Effector memory CD8-positive, alpha-beta T cell (primary cell): ENCODE data around the gene GGT7.
"Not testable (repeated sequence)": the region's sequence is repeated elsewhere in the genome, so short reads cannot be mapped to it uniquely, and the experiment has no call there.

Source experiments
- ATAC-seq: fragments of 150-1000 bp; cut with Tn5 transposase; replicated peaks from 2 replicates; pipeline ENCODE4 v1.10.0; 2021; ENCODE audit warnings: mild to moderate bottlenecking, moderate library complexity
- DNase-seq, 3 experiments: peaks; one replicate each; pipeline ENCODE4 v3.0.0; 2021
- H3K27ac Mint-ChIP-seq, 2 donors: one replicate each; pipeline ENCODE4 v1.8.0; 2022; ENCODE audit warnings: mild to moderate bottlenecking in 2 of 2, mixed read lengths in 2 of 2, moderate library complexity in 2 of 2
- H3K27me3 Mint-ChIP-seq, 2 donors: one replicate each; pipeline ENCODE4 v1.8.0; 2022; ENCODE audit warnings: mixed read lengths in 2 of 2
- H3K36me3 Mint-ChIP-seq: one replicate; pipeline ENCODE4 v1.8.0; 2022; ENCODE audit warnings: mild to moderate bottlenecking, moderate library complexity, mixed read lengths; ENCODE audit not compliant: insufficient read depth
- H3K4me1 Mint-ChIP-seq, 2 donors: one replicate each; pipeline ENCODE4 v1.8.0; 2022; ENCODE audit warnings: low read depth in 2 of 2, mixed read lengths in 2 of 2
- H3K4me3 Mint-ChIP-seq, 2 donors: one replicate each; pipeline ENCODE4 v1.8.0; 2022; ENCODE audit warnings: mild to moderate bottlenecking in 2 of 2, mixed read lengths in 2 of 2, moderate library complexity in 2 of 2
- H3K9me3 Mint-ChIP-seq, 2 donors: one replicate each; pipeline ENCODE4 v1.8.0; 2022; ENCODE audit warnings: mixed read lengths in 2 of 2

The GGT7 gene

GRCh38 chr20:34894723-34895122 is 22.1 kb upstream of the GGT7 start:
- H3K27ac Mint-ChIP-seq, result no peak overlapping the region
- ATAC-seq, result no peak
- H3K9me3 Mint-ChIP-seq, result no peaks in the 10 kb centered on the region
- no peaks in the 10 kb centered on the region for H3K27me3 Mint-ChIP-seq
- no peaks in the 10 kb centered on the region for H3K36me3 Mint-ChIP-seq
- no peak for DNase-seq
- H3K4me3 Mint-ChIP-seq, result no peak overlapping the region
- H3K4me1 Mint-ChIP-seq, result no peaks in the 10 kb centered on the region

GRCh38 chr20:34892671-34893070 is 20.0 kb upstream of the GGT7 start:
- no peak overlapping the region for H3K4me3 Mint-ChIP-seq
- no peaks in the 10 kb centered on the region for H3K4me1 Mint-ChIP-seq
- no peaks in the 10 kb centered on the region for H3K36me3 Mint-ChIP-seq
- H3K27me3 Mint-ChIP-seq, result no peaks in the 10 kb centered on the region
- ATAC-seq, result no peak
- no peaks in the 10 kb centered on the region for H3K9me3 Mint-ChIP-seq
- no peak for DNase-seq
- no peak overlapping the region for H3K27ac Mint-ChIP-seq

- no peak overlapping the region for H3K27ac Mint-ChIP-seq
These were observed 18.8 kb upstream of the GGT7 start for GRCh38 chr20:34891166-34892062.

GRCh38 chr20:34888468-34888867 is 15.8 kb upstream of the GGT7 start:
- Mint-ChIP-seq H3K36me3 (no peaks in the 10 kb centered on the region), H3K9me3 (no peaks in the 10 kb centered on the region)

More at GRCh38 chr20:34891166-34892062, 18.8 kb upstream of the GGT7 start:
- ATAC-seq, result no peak
- no peak for DNase-seq
- no peaks in the 10 kb centered on the region for H3K9me3 Mint-ChIP-seq
- H3K36me3 Mint-ChIP-seq, result no peaks in the 10 kb centered on the region
- H3K4me1 Mint-ChIP-seq, result no peaks in the 10 kb centered on the region
- H3K27me3 Mint-ChIP-seq, result no peaks in the 10 kb centered on the region
- no peak overlapping the region for H3K4me3 Mint-ChIP-seq

GRCh38 chr20:34887023-34887422 is 14.4 kb upstream of the GGT7 start:
- no peak for DNase-seq
- no peaks in the 10 kb centered on the region for H3K9me3 Mint-ChIP-seq
- no peak for ATAC-seq
- H3K4me3 Mint-ChIP-seq, result no peak overlapping the region
- H3K4me1 Mint-ChIP-seq, result no peaks in the 10 kb centered on the region
- H3K36me3 Mint-ChIP-seq, result no peaks in the 10 kb centered on the region
- no peaks in the 10 kb centered on the region for H3K27me3 Mint-ChIP-seq
- H3K27ac Mint-ChIP-seq, result no peak overlapping the region

More at GRCh38 chr20:34888468-34888867, 15.8 kb upstream of the GGT7 start:
- DNase-seq, result no peak
- no peak overlapping the region for H3K4me3 Mint-ChIP-seq
- H3K27me3 Mint-ChIP-seq, result no peaks in the 10 kb centered on the region
- no peak for ATAC-seq
- H3K27ac Mint-ChIP-seq, result no peak overlapping the region
- no peaks in the 10 kb centered on the region for H3K4me1 Mint-ChIP-seq

GRCh38 chr20:34886122-34886521 is 13.5 kb upstream of the GGT7 start:
- Mint-ChIP-seq H3K4me1 (no peaks in the 10 kb centered on the region), H3K9me3 (no peaks in the 10 kb centered on the region), H3K36me3 (no peaks in the 10 kb centered on the region), H3K27ac (no peak overlapping the region), H3K27me3 (no peaks in the 10 kb centered on the region), H3K4me3 (no peak overlapping the region)
- no peak for ATAC-seq
- no peak for DNase-seq

GRCh38 chr20:34884260-34884659 is 11.6 kb upstream of the GGT7 start:
- H3K27ac Mint-ChIP-seq, result no peak overlapping the region

GRCh38 chr20:34883809-34884208 is 11.2 kb upstream of the GGT7 start:
- no peak for ATAC-seq
- H3K36me3 Mint-ChIP-seq, result no peaks in the 10 kb centered on the region

More at GRCh38 chr20:34884260-34884659, 11.6 kb upstream of the GGT7 start:
- no peak for ATAC-seq
- Mint-ChIP-seq H3K4me1 (peaks cover 1 to 2% of the 10 kb centered on the region in 2 donors), H3K4me3 (no peak overlapping the region), H3K9me3 (no peaks in the 10 kb centered on the region), H3K27me3 (no peaks in the 10 kb centered on the region), H3K36me3 (no peaks in the 10 kb centered on the region)
- DNase-seq, result no peak

GRCh38 chr20:34883087-34883688 is 10.5 kb upstream of the GGT7 start:
- Mint-ChIP-seq H3K4me3 (no peak overlapping the region), H3K4me1 (peaks cover 2 to 3% of the 10 kb centered on the region in 2 donors), H3K27ac (no peak overlapping the region), H3K9me3 (no peaks in the 10 kb centered on the region), H3K27me3 (no peaks in the 10 kb centered on the region), H3K36me3 (no peaks in the 10 kb centered on the region)
- DNase-seq (no peak), ATAC-seq (no peak)

More at GRCh38 chr20:34883809-34884208, 11.2 kb upstream of the GGT7 start:
- Mint-ChIP-seq H3K27me3 (no peaks in the 10 kb centered on the region), H3K4me1 (peaks cover 2 to 3% of the 10 kb centered on the region in 2 donors), H3K9me3 (no peaks in the 10 kb centered on the region), H3K4me3 (no peak overlapping the region), H3K27ac (no peak overlapping the region)
- no peak for DNase-seq

GRCh38 chr20:34881689-34882088 is 9.0 kb upstream of the GGT7 start:
- ATAC-seq, result no peak
- no peak overlapping the region for H3K4me3 Mint-ChIP-seq
- no peaks in the 10 kb centered on the region for H3K9me3 Mint-ChIP-seq
- peaks cover 5 to 10% of the 10 kb centered on the region in 2 donors for H3K4me1 Mint-ChIP-seq
- no peak for DNase-seq
- H3K27ac Mint-ChIP-seq, result no peak overlapping the region
- no peaks in the 10 kb centered on the region for H3K36me3 Mint-ChIP-seq
- no peaks in the 10 kb centered on the region for H3K27me3 Mint-ChIP-seq

- not testable (repeated sequence) for H3K9me3 Mint-ChIP-seq, H3K4me3 Mint-ChIP-seq, DNase-seq, H3K27ac Mint-ChIP-seq, H3K36me3 Mint-ChIP-seq, ATAC-seq, H3K27me3 Mint-ChIP-seq
- H3K4me1 Mint-ChIP-seq, result peaks cover 8 to 14% of the 10 kb centered on the region in 2 donors
These were observed 8.3 kb upstream of the GGT7 start for GRCh38 chr20:34880971-34881370.

GRCh38 chr20:34880215-34880850 is 7.7 kb upstream of the GGT7 start:
- H3K27me3 Mint-ChIP-seq, result no peaks in the 10 kb centered on the region
- DNase-seq (no peak), ATAC-seq (no peak)
- H3K4me1 Mint-ChIP-seq, result peaks cover 8 to 19% of the 10 kb centered on the region in 2 donors
- no peak overlapping the region for H3K27ac Mint-ChIP-seq
- H3K4me3 Mint-ChIP-seq, result no peak overlapping the region
- peaks cover 4% of the 10 kb centered on the region for H3K36me3 Mint-ChIP-seq
- H3K9me3 Mint-ChIP-seq, result no peaks in the 10 kb centered on the region

- DNase-seq (peak; percentile 88 to 93 (median 91)), ATAC-seq (peak; percentile 72)
- Mint-ChIP-seq H3K36me3 (peaks cover 4% of the 10 kb centered on the region), H3K27me3 (no peaks in the 10 kb centered on the region), H3K27ac (peak within 1 kb of the TSS; percentile 39 to 85), H3K9me3 (no peaks in the 10 kb centered on the region), H3K4me3 (peak within 1 kb of the TSS; percentile 79 to 89), H3K4me1 (peaks cover 31 to 46% of the 10 kb centered on the region in 2 donors)
These were observed 4.0 kb upstream of the GGT7 start, which contains the start of gene ACSS2 for GRCh38 chr20:34876406-34877282. Gene ACSS2, plus strand, starts transcription at chr20:34876612. Its CDS starts 34 bp downstream, at chr20:34876646.
